RWPE1 (cell line): ENCODE results near the gene CGB3.
A peak's percentile ranks its signal among the peaks of the same experiment; 100 is the strongest.
"Not testable (repeated sequence)": the region's sequence is repeated elsewhere in the genome, so short reads cannot be mapped to it uniquely, and the experiment has no call there.

Experiments used
- CTCF ChIA-PET: fragments of 350-600 bp; sonication (Branson Sonifier 250); formaldehyde crosslinking; extraction: SDS; loops from one replicate; lab custom pipeline; 2021; lab: Yijun Ruan, JAX
- POLR2A ChIA-PET: fragments of 400-600 bp; formaldehyde crosslinking; extraction: SDS; loops from one replicate; lab custom pipeline; 2020; ENCODE audit warnings: antibody characterized with exemption; ENCODE audit not compliant: low non-redundant PET; lab: Yijun Ruan, JAX
- DNase-seq: peaks from one replicate; pipeline ENCODE4 v3.0.0; 2012; ENCODE audit warnings: low spot score
- H3K27ac ChIP-seq: fragments of 450-650 bp; 2 replicates; pipeline ENCODE4 v1.5.1; 2017
- TF ChIP-seq, protein P1 (sequence below): fragments of 450-650 bp; conservative IDR thresholded peaks from 2 replicates; pipeline ENCODE4 v1.5.1; 2017; ENCODE audit warnings: low read depth, mild to moderate bottlenecking

The CGB3 gene

GRCh38 chr19:49020931-49021895, 2.9 kb downstream of the CGB3 start:
- no peak overlapping the region; the same call in 1 of the 2 replicates for H3K27ac ChIP-seq
- ChIA-PET POLR2A (no interaction called here), CTCF (no interaction called here)
- DNase-seq: no peak
- TF ChIP-seq, protein P1, sequence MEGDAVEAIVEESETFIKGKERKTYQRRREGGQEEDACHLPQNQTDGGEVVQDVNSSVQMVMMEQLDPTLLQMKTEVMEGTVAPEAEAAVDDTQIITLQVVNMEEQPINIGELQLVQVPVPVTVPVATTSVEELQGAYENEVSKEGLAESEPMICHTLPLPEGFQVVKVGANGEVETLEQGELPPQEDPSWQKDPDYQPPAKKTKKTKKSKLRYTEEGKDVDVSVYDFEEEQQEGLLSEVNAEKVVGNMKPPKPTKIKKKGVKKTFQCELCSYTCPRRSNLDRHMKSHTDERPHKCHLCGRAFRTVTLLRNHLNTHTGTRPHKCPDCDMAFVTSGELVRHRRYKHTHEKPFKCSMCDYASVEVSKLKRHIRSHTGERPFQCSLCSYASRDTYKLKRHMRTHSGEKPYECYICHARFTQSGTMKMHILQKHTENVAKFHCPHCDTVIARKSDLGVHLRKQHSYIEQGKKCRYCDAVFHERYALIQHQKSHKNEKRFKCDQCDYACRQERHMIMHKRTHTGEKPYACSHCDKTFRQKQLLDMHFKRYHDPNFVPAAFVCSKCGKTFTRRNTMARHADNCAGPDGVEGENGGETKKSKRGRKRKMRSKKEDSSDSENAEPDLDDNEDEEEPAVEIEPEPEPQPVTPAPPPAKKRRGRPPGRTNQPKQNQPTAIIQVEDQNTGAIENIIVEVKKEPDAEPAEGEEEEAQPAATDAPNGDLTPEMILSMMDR: no peak

GRCh38 chr19:49020342-49020741, 3.8 kb downstream of the CGB3 start:
- no peak for DNase-seq
- ChIA-PET POLR2A (no interaction called here), CTCF (no interaction called here)
- TF ChIP-seq, protein P1: no peak
- no peak overlapping the region for H3K27ac ChIP-seq

GRCh38 chr19:49019242-49019932, 4.7 kb downstream of the CGB3 start:
- H3K27ac ChIP-seq: peak overlapping the region; percentile 48
- ChIA-PET CTCF (interaction anchor here (0.6 to 1.2 kb wide), 3 partner anchors 27 to 76 kb away, joined by 3 read pairs; partner anchors contain the start of gene GYS1), POLR2A (interaction anchor here (0.6 kb wide), 1 partner anchor 11 kb away, joined by 10 read pairs; no protein-coding TSS in a partner anchor)
- DNase-seq: peak; percentile 70
- TF ChIP-seq, protein P1: peak; percentile 31

DNA sequence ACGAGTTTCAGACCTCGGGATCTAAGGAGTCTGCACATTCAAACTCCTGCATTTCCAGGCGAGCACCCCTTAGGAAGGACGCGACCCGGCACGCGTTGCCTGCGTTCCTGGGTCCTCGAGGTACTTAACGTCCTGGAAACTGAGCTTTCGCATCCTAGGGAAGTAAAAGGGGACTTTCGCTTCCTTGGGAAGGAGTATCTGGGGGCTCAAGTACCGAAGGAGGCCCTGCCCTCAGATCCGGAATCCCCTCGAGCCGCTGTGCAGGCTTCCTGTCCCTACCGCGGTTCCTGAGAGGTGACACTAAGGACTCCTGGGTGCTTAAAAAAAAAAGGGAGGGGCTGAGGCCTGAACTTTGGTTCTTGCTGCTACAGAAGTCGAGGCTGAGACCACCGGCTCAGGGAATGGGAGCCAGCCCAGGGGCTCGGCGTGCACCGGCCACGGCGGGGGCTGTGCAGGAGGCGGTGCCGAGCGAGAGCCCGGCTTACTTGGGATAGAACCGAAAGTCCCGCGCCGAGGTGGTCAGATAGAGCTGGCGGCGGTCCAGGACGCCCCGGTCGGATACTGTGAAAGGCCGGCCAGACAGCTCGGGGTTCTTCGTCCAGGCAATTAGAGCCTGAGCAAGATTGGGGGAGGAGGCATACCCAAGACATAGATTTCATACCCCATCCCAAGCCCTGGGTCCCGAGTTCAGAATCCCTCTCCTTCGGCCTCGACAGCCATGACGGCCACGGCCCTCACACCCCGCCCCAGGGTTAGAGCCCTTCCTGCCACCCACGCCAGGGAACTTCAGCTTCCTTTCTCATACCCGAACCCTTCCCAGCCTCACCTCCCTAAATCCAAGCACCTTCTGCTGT, 5.5 kb downstream of the CGB3 start:
- peak overlapping the region; percentile 65 for H3K27ac ChIP-seq
- CTCF ChIA-PET: interaction anchor here (0.7 to 1.2 kb wide), 2 partner anchors 26 to 76 kb away, joined by 3 read pairs; partner anchors contain the start of gene GYS1
- DNase-seq: not testable (repeated sequence)
- POLR2A ChIA-PET: interaction anchor here (0.6 kb wide), 1 partner anchor 11 kb away, joined by 10 read pairs; no protein-coding TSS in a partner anchor

GRCh38 chr19:49017666-49018351, 6.3 kb downstream of the CGB3 start:
- no peak for DNase-seq
- peak overlapping the region; percentile 65 for H3K27ac ChIP-seq
- CTCF ChIA-PET: no interaction called here
- TF ChIP-seq, protein P1: peak; percentile 71
- POLR2A ChIA-PET: no interaction called here

DNA sequence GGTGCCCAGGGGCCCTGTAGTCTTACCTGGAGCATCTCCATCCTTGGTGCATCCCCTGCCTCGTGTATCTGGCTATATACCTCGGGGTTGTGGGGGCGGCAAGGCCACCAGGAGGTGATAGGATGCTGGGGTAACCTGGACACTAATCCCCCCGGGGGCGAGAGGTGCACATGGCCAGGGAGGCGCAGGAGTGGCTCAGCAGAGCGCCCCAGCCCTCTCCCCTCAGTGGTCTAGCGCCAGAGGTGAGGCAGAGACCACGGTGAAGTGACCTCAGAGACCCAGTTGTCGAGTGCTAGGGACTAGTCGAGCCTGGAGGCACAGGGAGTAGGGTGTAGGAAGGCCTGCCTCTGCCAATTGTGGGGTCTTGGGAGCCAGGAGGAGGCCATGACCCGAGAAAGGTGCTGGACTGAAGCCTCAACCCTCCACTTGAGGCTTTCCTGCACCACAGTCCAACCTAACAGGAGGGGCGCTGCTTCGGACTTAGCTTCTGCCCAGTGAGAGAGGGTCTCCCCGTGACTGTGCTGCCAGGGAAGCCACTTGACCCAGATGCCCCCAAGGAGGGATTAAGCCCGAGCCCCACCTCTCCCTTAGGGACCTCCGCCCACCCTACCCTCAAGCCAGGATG, 7.0 kb downstream of the CGB3 start, which contains the start of gene LHB:
Gene LHB (minus strand): TSS at position 51 of the 625 bp plus-strand sequence. CDS start 10 bp downstream, at position 41.
- ChIA-PET POLR2A (no interaction called here), CTCF (no interaction called here)
- H3K27ac ChIP-seq: peak within 1 kb of the TSS; percentile 65
- DNase-seq: no peak
- TF ChIP-seq, protein P1: no peak
